Measurements from ENCODE around the gene PIK3CD.

DNA sequence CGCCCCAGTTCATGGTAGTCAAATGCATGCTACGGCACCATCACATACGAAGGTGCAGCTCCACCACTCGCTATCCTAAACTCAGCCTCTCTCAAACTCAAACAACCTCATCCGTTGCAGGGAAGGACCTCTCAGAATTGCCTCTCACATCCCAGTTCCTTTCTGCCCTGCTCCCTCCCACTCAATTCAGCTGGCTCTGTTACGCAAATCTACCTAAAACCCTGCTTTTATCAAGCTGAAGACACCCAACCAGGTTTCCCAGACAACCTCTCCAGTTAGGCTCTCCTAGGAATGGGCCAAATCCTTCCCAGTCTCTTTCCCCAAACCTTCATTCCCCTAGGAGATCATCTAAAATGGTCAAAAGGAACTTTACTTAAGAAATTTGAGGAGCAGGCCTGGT lies 109.3 kb downstream of the PIK3CD start:
- no peak for TF ChIP-seq EZH2 (IDR thresholded peaks at IDR 0.05; ENCODE audit: low read depth)
- TF ChIP-seq, protein P1, sequence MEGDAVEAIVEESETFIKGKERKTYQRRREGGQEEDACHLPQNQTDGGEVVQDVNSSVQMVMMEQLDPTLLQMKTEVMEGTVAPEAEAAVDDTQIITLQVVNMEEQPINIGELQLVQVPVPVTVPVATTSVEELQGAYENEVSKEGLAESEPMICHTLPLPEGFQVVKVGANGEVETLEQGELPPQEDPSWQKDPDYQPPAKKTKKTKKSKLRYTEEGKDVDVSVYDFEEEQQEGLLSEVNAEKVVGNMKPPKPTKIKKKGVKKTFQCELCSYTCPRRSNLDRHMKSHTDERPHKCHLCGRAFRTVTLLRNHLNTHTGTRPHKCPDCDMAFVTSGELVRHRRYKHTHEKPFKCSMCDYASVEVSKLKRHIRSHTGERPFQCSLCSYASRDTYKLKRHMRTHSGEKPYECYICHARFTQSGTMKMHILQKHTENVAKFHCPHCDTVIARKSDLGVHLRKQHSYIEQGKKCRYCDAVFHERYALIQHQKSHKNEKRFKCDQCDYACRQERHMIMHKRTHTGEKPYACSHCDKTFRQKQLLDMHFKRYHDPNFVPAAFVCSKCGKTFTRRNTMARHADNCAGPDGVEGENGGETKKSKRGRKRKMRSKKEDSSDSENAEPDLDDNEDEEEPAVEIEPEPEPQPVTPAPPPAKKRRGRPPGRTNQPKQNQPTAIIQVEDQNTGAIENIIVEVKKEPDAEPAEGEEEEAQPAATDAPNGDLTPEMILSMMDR (conservative IDR thresholded peaks at IDR 0.05) = no peak

Data from PC-9 (cell line).